GM12878 (cell line): ENCODE data around the gene TSEN34.

Experiments used
- CHD2 ChIP-seq: IDR thresholded peaks from 2 replicates; pipeline ENCODE4 v1.6.1; 2011; ENCODE audit warnings: low read depth, low read length, improper control_type of control experiment, borderline replicate concordance
- HDGF ChIP-seq: fragments of 450-650 bp; IDR thresholded peaks from 2 replicates; pipeline ENCODE4 v1.6.1; 2016; ENCODE audit warnings: antibody characterized with exemption
- MXI1 ChIP-seq: fragments of 150-350 bp; IDR thresholded peaks from 2 replicates; pipeline ENCODE4 v1.6.1; 2011; ENCODE audit warnings: low read depth, mild to moderate bottlenecking, inconsistent platforms, low read length, improper control_type of control experiment
- POLR2A ChIP-seq: IDR thresholded peaks from 2 replicates; pipeline ENCODE4 v1.6.1; 2011; ENCODE audit warnings: low read depth, mild to moderate bottlenecking, low read length
- POLR2AphosphoS5 ChIP-seq: IDR thresholded peaks from 2 replicates; pipeline ENCODE4 v1.6.1; 2011; ENCODE audit warnings: mild to moderate bottlenecking, low read length, inconsistent platforms
- SP1 ChIP-seq: IDR thresholded peaks from one replicate; pipeline ENCODE4 v1.6.1; 2011; ENCODE audit warnings: low read depth, low read length
- SREBF2 ChIP-seq: IDR thresholded peaks from 2 replicates; pipeline ENCODE4 v1.6.1; 2012; ENCODE audit warnings: mild to moderate bottlenecking, low read length
- TCF12 ChIP-seq: IDR thresholded peaks from 2 replicates; pipeline ENCODE4 v1.6.1; 2011; ENCODE audit warnings: low read depth, mild to moderate bottlenecking, low read length
- TCF7 ChIP-seq: IDR thresholded peaks from 2 replicates; pipeline ENCODE4 v1.6.1; 2014; ENCODE audit warnings: antibody characterized with exemption, borderline replicate concordance
- TF ChIP-seq, protein P1 (sequence below): fragments of 450-650 bp; formaldehyde crosslinking; IDR thresholded peaks from 2 replicates; pipeline ENCODE4 v1.4.0; 2022; ENCODE audit warnings: mild to moderate bottlenecking, moderate library complexity
- TF ChIP-seq, protein P2 (sequence below), 3 experiments: IDR thresholded peaks in 2 of 3; conservative IDR thresholded peaks in 1 of 3; 2 replicates each; pipeline ENCODE4 v1.5.1; 2011; ENCODE audit warnings: low read depth in 3 of 3, low read length in 3 of 3, mild to moderate bottlenecking in 3 of 3, control low read depth in 2 of 3, moderate library complexity in 2 of 3, inconsistent platforms in 1 of 3, mixed read lengths in 1 of 3; ENCODE audit not compliant: control insufficient read depth in 2 of 3, insufficient read depth in 1 of 3; ENCODE audit errors: extremely low read depth in 1 of 3
- TF ChIP-seq, protein P3 (sequence below): fragments of 450-650 bp; IDR thresholded peaks from 2 replicates; pipeline ENCODE4 v1.6.1; 2016; ENCODE audit warnings: mild to moderate bottlenecking, moderate library complexity, borderline replicate concordance
- TF ChIP-seq, protein P4 (sequence below): IDR thresholded peaks from 2 replicates; pipeline ENCODE4 v1.6.1; 2012; ENCODE audit warnings: low read depth, low read length, improper control_type of control experiment
- TF ChIP-seq, protein P5 (sequence below): IDR thresholded peaks from 2 replicates; pipeline ENCODE4 v1.6.1; 2011; ENCODE audit warnings: borderline replicate concordance, low read depth, mild to moderate bottlenecking, moderate library complexity, low read length; ENCODE audit not compliant: insufficient read depth, poor library complexity, severe bottlenecking

DNA sequence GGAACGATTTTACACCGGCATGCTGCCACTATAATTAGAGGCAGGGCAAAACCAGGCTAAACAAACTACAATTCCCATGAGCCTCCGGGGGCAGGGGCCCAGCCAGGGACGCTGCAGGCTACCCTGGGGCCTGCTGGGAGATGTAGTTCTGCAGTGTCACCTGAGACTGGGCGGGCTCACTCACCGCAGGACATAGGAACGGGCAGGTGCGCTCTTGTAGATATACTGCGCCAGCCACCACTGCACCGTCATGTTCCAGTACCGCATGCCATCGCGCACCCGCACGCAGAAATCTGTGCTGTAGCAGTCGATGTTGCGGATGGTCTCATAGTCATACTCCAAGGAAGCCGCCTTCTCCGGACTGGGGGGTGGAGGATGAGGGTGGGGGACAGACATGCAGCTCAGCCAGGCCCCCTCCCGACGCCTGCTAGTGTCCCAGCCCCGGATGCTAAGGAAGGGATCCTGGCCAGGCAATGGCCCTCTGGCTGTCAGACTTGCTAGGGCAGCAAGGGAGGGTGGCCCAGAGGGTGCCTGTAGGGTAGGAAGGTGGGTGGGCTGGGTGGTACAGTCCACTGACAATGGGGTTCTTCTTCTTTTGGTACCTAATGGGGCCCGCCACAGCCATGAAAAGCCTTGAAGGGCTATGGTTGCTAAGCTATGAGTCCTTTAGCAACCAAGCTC lies 12.4 kb upstream of the TSEN34 start:
- TF ChIP-seq, protein P1, sequence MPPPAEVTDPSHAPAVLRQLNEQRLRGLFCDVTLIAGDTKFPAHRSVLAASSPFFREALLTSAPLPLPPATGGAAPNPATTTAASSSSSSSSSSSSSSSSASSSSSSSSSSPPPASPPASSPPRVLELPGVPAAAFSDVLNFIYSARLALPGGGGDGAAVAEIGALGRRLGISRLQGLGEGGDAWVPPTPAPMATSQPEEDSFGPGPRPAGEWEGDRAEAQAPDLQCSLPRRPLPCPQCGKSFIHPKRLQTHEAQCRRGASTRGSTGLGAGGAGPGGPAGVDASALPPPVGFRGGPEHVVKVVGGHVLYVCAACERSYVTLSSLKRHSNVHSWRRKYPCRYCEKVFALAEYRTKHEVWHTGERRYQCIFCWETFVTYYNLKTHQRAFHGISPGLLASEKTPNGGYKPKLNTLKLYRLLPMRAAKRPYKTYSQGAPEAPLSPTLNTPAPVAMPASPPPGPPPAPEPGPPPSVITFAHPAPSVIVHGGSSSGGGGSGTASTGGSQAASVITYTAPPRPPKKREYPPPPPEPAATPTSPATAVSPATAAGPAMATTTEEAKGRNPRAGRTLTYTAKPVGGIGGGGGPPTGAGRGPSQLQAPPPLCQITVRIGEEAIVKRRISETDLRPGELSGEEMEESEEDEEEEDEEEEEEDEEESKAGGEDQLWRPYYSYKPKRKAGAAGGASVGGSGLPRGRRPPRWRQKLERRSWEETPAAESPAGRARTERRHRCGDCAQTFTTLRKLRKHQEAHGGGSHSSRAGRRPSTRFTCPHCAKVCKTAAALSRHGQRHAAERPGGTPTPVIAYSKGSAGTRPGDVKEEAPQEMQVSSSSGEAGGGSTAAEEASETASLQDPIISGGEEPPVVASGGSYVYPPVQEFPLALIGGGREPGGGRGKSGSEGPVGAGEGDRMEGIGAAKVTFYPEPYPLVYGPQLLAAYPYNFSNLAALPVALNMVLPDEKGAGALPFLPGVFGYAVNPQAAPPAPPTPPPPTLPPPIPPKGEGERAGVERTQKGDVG (CRISPR knock-in tag) = no peak
- TF ChIP-seq TCF7 = no peak
- no peak for TF ChIP-seq SP1
- no peak for TF ChIP-seq POLR2AphosphoS5
- TF ChIP-seq, protein P2, sequence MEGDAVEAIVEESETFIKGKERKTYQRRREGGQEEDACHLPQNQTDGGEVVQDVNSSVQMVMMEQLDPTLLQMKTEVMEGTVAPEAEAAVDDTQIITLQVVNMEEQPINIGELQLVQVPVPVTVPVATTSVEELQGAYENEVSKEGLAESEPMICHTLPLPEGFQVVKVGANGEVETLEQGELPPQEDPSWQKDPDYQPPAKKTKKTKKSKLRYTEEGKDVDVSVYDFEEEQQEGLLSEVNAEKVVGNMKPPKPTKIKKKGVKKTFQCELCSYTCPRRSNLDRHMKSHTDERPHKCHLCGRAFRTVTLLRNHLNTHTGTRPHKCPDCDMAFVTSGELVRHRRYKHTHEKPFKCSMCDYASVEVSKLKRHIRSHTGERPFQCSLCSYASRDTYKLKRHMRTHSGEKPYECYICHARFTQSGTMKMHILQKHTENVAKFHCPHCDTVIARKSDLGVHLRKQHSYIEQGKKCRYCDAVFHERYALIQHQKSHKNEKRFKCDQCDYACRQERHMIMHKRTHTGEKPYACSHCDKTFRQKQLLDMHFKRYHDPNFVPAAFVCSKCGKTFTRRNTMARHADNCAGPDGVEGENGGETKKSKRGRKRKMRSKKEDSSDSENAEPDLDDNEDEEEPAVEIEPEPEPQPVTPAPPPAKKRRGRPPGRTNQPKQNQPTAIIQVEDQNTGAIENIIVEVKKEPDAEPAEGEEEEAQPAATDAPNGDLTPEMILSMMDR (IDR thresholded peaks at IDR 0.05 in 2 of 3, conservative IDR thresholded peaks at IDR 0.05 in 1 of 3; ENCODE audit: control insufficient read depth in 2 of 3, extremely low read depth in 1 of 3, insufficient read depth in 1 of 3, low read depth in 3 of 3, low read length in 3 of 3) = no peak
- TF ChIP-seq, protein P3, sequence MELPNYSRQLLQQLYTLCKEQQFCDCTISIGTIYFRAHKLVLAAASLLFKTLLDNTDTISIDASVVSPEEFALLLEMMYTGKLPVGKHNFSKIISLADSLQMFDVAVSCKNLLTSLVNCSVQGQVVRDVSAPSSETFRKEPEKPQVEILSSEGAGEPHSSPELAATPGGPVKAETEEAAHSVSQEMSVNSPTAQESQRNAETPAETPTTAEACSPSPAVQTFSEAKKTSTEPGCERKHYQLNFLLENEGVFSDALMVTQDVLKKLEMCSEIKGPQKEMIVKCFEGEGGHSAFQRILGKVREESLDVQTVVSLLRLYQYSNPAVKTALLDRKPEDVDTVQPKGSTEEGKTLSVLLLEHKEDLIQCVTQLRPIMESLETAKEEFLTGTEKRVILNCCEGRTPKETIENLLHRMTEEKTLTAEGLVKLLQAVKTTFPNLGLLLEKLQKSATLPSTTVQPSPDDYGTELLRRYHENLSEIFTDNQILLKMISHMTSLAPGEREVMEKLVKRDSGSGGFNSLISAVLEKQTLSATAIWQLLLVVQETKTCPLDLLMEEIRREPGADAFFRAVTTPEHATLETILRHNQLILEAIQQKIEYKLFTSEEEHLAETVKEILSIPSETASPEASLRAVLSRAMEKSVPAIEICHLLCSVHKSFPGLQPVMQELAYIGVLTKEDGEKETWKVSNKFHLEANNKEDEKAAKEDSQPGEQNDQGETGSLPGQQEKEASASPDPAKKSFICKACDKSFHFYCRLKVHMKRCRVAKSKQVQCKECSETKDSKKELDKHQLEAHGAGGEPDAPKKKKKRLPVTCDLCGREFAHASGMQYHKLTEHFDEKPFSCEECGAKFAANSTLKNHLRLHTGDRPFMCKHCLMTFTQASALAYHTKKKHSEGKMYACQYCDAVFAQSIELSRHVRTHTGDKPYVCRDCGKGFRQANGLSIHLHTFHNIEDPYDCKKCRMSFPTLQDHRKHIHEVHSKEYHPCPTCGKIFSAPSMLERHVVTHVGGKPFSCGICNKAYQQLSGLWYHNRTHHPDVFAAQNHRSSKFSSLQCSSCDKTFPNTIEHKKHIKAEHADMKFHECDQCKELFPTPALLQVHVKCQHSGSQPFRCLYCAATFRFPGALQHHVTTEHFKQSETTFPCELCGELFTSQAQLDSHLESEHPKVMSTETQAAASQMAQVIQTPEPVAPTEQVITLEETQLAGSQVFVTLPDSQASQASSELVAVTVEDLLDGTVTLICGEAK = no peak
- TF ChIP-seq CHD2 = no peak
- no peak for TF ChIP-seq POLR2A
- TF ChIP-seq, protein P4, sequence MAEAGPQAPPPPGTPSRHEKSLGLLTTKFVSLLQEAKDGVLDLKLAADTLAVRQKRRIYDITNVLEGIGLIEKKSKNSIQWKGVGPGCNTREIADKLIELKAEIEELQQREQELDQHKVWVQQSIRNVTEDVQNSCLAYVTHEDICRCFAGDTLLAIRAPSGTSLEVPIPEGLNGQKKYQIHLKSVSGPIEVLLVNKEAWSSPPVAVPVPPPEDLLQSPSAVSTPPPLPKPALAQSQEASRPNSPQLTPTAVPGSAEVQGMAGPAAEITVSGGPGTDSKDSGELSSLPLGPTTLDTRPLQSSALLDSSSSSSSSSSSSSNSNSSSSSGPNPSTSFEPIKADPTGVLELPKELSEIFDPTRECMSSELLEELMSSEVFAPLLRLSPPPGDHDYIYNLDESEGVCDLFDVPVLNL = no peak
- TF ChIP-seq SREBF2 = no peak
- TF ChIP-seq MXI1 = no peak
- TF ChIP-seq, protein P5, sequence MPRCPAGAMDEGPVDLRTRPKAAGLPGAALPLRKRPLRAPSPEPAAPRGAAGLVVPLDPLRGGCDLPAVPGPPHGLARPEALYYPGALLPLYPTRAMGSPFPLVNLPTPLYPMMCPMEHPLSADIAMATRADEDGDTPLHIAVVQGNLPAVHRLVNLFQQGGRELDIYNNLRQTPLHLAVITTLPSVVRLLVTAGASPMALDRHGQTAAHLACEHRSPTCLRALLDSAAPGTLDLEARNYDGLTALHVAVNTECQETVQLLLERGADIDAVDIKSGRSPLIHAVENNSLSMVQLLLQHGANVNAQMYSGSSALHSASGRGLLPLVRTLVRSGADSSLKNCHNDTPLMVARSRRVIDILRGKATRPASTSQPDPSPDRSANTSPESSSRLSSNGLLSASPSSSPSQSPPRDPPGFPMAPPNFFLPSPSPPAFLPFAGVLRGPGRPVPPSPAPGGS = no peak
- TF ChIP-seq TCF12 = no peak
- TF ChIP-seq HDGF = no peak
